Ovary (tissue), 3 donors: ENCODE data around the gene SLC66A3.

Experiments
- EP300 ChIP-seq: sonication (generic); formaldehyde crosslinking; IDR thresholded peaks from one replicate; pipeline ENCODE4 v1.6.1; 2017; ENCODE audit warnings: antibody characterized with exemption
- TF ChIP-seq, protein P1 (sequence below), 3 donors: fragments of 450-650 bp in 2 of 3; fragments of 200-600 bp in 1 of 3; IDR thresholded peaks; one replicate each; pipeline versions ENCODE4 v1.5.1 to v1.8.0; 2016 to 2022; ENCODE audit warnings: antibody characterized with exemption in 3 of 3, mild to moderate bottlenecking in 1 of 3
- donor health status: DM: no; HTN: no; CAD: no.

DNA sequence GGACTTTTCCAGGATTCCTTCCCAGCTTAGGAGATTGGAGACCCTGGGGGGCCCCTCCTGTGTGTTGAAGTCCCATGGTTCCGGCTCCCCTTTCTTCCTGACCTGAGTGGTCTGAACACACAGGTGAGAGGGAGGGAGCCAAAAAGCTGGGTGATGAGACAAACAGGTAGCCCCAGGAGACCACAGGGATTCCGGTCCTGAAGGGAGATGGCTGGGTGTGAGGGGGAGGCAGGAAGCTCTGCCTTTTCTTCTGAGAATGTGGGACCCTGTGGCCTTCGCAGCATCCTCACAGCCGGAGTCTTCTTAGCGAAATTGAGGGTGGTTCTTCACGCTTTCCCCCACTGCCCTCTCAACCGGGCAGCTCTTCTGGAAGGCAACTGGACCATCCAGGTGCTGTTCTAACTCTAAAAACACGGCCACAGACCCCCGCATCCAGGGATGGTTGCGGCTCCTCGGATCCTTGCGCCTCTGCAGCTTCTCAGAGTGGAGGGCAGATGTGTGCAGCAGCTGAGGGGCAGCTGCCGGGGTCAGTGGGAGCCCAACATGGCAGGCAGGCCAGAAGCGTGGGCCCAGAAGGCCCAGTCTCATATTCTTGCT is 4.4 kb downstream of the SLC66A3 start:
- TF ChIP-seq, protein P1, sequence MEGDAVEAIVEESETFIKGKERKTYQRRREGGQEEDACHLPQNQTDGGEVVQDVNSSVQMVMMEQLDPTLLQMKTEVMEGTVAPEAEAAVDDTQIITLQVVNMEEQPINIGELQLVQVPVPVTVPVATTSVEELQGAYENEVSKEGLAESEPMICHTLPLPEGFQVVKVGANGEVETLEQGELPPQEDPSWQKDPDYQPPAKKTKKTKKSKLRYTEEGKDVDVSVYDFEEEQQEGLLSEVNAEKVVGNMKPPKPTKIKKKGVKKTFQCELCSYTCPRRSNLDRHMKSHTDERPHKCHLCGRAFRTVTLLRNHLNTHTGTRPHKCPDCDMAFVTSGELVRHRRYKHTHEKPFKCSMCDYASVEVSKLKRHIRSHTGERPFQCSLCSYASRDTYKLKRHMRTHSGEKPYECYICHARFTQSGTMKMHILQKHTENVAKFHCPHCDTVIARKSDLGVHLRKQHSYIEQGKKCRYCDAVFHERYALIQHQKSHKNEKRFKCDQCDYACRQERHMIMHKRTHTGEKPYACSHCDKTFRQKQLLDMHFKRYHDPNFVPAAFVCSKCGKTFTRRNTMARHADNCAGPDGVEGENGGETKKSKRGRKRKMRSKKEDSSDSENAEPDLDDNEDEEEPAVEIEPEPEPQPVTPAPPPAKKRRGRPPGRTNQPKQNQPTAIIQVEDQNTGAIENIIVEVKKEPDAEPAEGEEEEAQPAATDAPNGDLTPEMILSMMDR (IDR thresholded peaks at IDR 0.05), result no peak
- TF ChIP-seq EP300, result no peak
